ENCODE measurements around the gene ZNF532. TPM values are rescaled to one million over a fixed set of nuclear protein-coding genes. Genes with fewer than 3 reads are reported as not detected.

The ZNF532 gene
- polyA plus RNA-seq, 1 donor (not counting 4 experiments of a cell fraction or from before 2014, with no cell fraction given): 31.5 TPM

- TF ChIP-seq EZH2 (IDR thresholded peaks at IDR 0.05; ENCODE audit: low read length) (no peak), CTCF (optimal IDR thresholded peaks at IDR 0.05 in 1 of 3, IDR thresholded peaks at IDR 0.05 in 1 of 3, conservative IDR thresholded peaks at IDR 0.05 in 1 of 3; ENCODE audit: extremely low read depth in 1 of 3, insufficient read depth in 2 of 3, low read length in 3 of 3) (no peak)
- peaks cover 32% of the 10 kb centered on the region for H3K4me1 ChIP-seq (ENCODE audit: control insufficient read depth, extremely low read depth, insufficient read depth, low read length)
- H3K27me3 ChIP-seq (ENCODE audit: control insufficient read depth, extremely low read depth, insufficient read depth, low read length): no peaks in the 10 kb centered on the region
- H3K79me2 ChIP-seq (ENCODE audit: control insufficient read depth, insufficient read depth, low read length): no peaks in the 10 kb centered on the region
- no peaks in the 10 kb centered on the region for H3K9me3 ChIP-seq (ENCODE audit: control insufficient read depth, low read depth, low read length)
- FAIRE-seq (peak; percentile 96), DNase-seq (ENCODE audit: low read depth, low spot score) (peak; percentile 93)
- H2AFZ ChIP-seq (ENCODE audit: control insufficient read depth, low read length): no peak overlapping the region
- H3K4me2 ChIP-seq (ENCODE audit: control insufficient read depth, extremely low read depth, insufficient read depth, low read depth, low read length): peak overlapping the region; percentile 59
- dilution Hi-C loops (cut with MboI; ENCODE audit: extremely low pct_ligation_motif_present, low sequenced_read_pairs): no loop called here
- no peaks in the 10 kb centered on the region for H3K36me3 ChIP-seq (ENCODE audit: control insufficient read depth in 2 of 2, extremely low read depth in 1 of 2, insufficient read depth in 2 of 2, low read length in 2 of 2)
- no peak overlapping the region for H3K4me3 ChIP-seq (ENCODE audit: control insufficient read depth in 2 of 3, extremely low read depth in 1 of 3, insufficient read depth in 2 of 3, low read depth in 1 of 3, low read length in 3 of 3)
- no peaks in the 10 kb centered on the region for H4K20me1 ChIP-seq (ENCODE audit: control insufficient read depth, extremely low read depth, insufficient read depth, low read length)
- peak overlapping the region; percentile 84 for H3K27ac ChIP-seq (ENCODE audit: control insufficient read depth, insufficient read depth, low read length)
- no peaks in the 10 kb centered on the region for H3K9me1 ChIP-seq (ENCODE audit: control insufficient read depth, extremely low read depth, insufficient read depth, low read length)
- peak overlapping the region; percentile 58 for H3K9ac ChIP-seq (ENCODE audit: control insufficient read depth, extremely low read depth, insufficient read depth, low read length)
Measured at GRCh38 chr18:58848685-58849084, 16.0 kb upstream of the ZNF532 start.

DNA sequence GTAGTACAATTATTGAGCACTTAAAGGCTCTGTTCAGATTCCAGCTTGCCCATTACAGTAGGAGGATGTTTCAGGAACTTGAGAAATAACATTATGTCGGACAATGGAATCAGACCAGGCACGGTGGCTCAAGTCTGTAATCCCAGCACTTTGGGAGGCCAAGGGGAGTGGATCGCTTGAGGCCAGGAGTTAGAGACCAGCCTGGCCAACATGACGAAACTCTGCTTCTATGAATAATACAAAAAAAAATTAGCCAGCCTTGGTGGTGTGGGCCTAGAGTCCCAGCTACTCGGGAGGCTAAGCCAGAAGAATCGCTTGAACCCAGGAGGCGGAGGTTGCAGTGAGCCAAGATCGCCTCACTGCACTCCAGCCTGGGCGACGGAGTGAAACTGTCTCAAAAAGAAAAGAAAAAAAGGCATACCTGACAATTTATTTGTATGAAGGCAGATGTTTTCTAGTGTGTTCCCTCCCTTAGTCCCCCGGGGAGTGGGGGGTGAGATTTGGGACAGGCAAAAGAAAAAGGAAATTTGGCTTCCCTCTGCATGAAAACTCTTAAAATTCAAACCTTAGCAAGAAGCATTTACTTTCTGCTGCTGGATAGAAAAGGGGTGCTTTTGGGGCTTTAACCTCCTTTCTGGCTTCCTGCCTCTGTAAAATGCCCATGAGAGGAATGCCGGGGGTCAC, 13.7 kb upstream of the ZNF532 start:
- Histone ChIP-seq H3K79me2 (ENCODE audit: control insufficient read depth, insufficient read depth, low read length) (no peaks in the 10 kb centered on the region), H3K9me3 (ENCODE audit: control insufficient read depth, low read depth, low read length) (no peaks in the 10 kb centered on the region), H4K20me1 (ENCODE audit: control insufficient read depth, extremely low read depth, insufficient read depth, low read length) (no peaks in the 10 kb centered on the region), H3K36me3 (ENCODE audit: control insufficient read depth in 2 of 2, extremely low read depth in 1 of 2, insufficient read depth in 2 of 2, low read length in 2 of 2) (no peaks in the 10 kb centered on the region), H3K27ac (ENCODE audit: control insufficient read depth, insufficient read depth, low read length) (peak overlapping the region; percentile 84), H3K9ac (ENCODE audit: control insufficient read depth, extremely low read depth, insufficient read depth, low read length) (peak overlapping the region; percentile 53), H3K4me2 (ENCODE audit: control insufficient read depth, extremely low read depth, insufficient read depth, low read depth, low read length) (peak overlapping the region; percentile 59), H2AFZ (ENCODE audit: control insufficient read depth, low read length) (no peak overlapping the region), H3K4me3 (ENCODE audit: control insufficient read depth in 2 of 3, extremely low read depth in 1 of 3, insufficient read depth in 2 of 3, low read depth in 1 of 3, low read length in 3 of 3) (no peak overlapping the region), H3K4me1 (ENCODE audit: control insufficient read depth, extremely low read depth, insufficient read depth, low read length) (peaks cover 32% of the 10 kb centered on the region), H3K9me1 (ENCODE audit: control insufficient read depth, extremely low read depth, insufficient read depth, low read length) (no peaks in the 10 kb centered on the region), H3K27me3 (ENCODE audit: control insufficient read depth, extremely low read depth, insufficient read depth, low read length) (no peaks in the 10 kb centered on the region)
- dilution Hi-C loops (cut with MboI; ENCODE audit: extremely low pct_ligation_motif_present, low sequenced_read_pairs): no loop called here
- FAIRE-seq: no peak
- DNase-seq (ENCODE audit: low read depth, low spot score): no peak
- TF ChIP-seq CTCF (optimal IDR thresholded peaks at IDR 0.05 in 1 of 3, IDR thresholded peaks at IDR 0.05 in 1 of 3, conservative IDR thresholded peaks at IDR 0.05 in 1 of 3; ENCODE audit: extremely low read depth in 1 of 3, insufficient read depth in 2 of 3, low read length in 3 of 3): no peak
- no peak for TF ChIP-seq EZH2 (IDR thresholded peaks at IDR 0.05; ENCODE audit: low read length)

Measured in keratinocyte (primary cell).